Left lung (tissue), 10 donors: ENCODE data around the gene GPC5. TPM values are rescaled to one million over a fixed set of nuclear protein-coding genes. Genes with fewer than 3 reads are reported as not detected.

ENCODE experiments used
- ATAC-seq: fragments of 200-7000 bp; cut with Tn5 transposase; one replicate; pipeline ENCODE4 v1.9.1; 2020; ENCODE audit warnings: moderate library complexity
- DNase-seq, 4 donors: peaks; one replicate each; pipeline ENCODE4 v3.0.0-alpha.2; 2013 to 2020
- H3K27ac ChIP-seq, 2 donors: fragments of 200-600 bp; sonication (generic) in 1 of 2; one replicate each; pipeline versions ENCODE4 v1.5.0 to v1.8.0; 2020 to 2021
- H3K27me3 ChIP-seq, 2 donors: fragments of 200-600 bp; sonication (generic) in 1 of 2; one replicate each; pipeline versions ENCODE4 v1.5.0 to v1.8.0; 2020 to 2021
- H3K36me3 ChIP-seq, 2 donors: fragments of 200-600 bp; sonication (generic) in 1 of 2; one replicate each; pipeline versions ENCODE4 v1.5.0 to v1.8.0; 2020 to 2021
- H3K4me1 ChIP-seq, 2 donors: fragments of 200-600 bp; one replicate each; pipeline ENCODE4 v1.8.0; 2021
- H3K4me3 ChIP-seq, 2 donors: fragments of 200-600 bp; sonication (generic) in 1 of 2; one replicate each; pipeline versions ENCODE4 v1.5.0 to v1.8.0; 2020 to 2021; ENCODE audit warnings: mild to moderate bottlenecking in 1 of 2
- H3K9me3 ChIP-seq, 2 donors: fragments of 200-600 bp; sonication (generic) in 1 of 2; one replicate each; pipeline versions ENCODE4 v1.5.0 to v1.8.0; 2020 to 2021
- intact Hi-C, 2 donors: fragments of 100-400 bp; cut with DNase I; formaldehyde crosslinking; loops; one replicate each; pipeline versions ENCODE4 v1.11.2 to v1.14.2; 2022
- polyA plus RNA-seq, 6 donors: library from polyadenylated mRNA; unstranded; fragments of 120-200 nt; gene quantifications; one replicate each; pipeline ENCODE4 v1.2.1, GENCODE V29; 2013; ENCODE audit not compliant: insufficient read length in 6 of 6
- total RNA-seq, 2 donors: library from RNA; stranded (reverse); fragmentation: NEBNext Ultra II Directional; extraction: Animal tissue kit (Norgen Biotek cat#: 25700); gene quantifications; one replicate each; pipeline ENCODE4 v1.2.1, GENCODE V29; 2021
- TF ChIP-seq, protein P1 (sequence below), 2 donors: fragments of 200-600 bp; sonication (generic) in 1 of 2; IDR thresholded peaks; one replicate each; pipeline versions ENCODE4 v1.5.0 to v1.8.0; 2021; ENCODE audit warnings: antibody characterized with exemption in 2 of 2
- donor health status: DM: no; HTN: yes; CAD: no.
- donor health status: DM: no; HTN: no; CAD: no.

The GPC5 gene
- total and polyA plus RNA-seq, 8 donors: 9.2 to 19.5 (median 11.5) TPM

DNA sequence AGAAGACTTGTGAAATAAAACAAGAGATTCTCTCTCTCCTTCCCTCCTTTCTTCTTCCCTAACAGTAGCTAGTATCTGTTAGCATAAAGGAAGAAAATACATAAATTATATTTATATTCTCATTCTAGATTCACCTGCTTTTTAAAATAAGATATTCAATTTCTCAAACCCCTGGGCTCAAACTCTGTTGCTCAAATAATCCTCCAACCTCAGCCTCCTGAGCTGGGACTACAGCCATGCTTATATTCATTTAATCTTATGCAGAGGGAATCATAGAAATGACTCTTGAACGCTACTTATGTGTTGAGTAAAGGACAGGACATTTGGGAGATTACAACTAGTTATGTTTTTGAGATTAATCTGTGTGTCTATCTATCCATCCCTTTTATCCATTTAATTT is 56.2 kb downstream of the GPC5 start:
- intact Hi-C loops: no loop called here
- Histone ChIP-seq H3K27ac (no peak overlapping the region), H3K27me3 (no peaks in the 10 kb centered on the region), H3K9me3 (no peaks in the 10 kb centered on the region), H3K4me1 (no peaks in the 10 kb centered on the region), H3K4me3 (no peak overlapping the region), H3K36me3 (no peaks in the 10 kb centered on the region)
- TF ChIP-seq, protein P1, sequence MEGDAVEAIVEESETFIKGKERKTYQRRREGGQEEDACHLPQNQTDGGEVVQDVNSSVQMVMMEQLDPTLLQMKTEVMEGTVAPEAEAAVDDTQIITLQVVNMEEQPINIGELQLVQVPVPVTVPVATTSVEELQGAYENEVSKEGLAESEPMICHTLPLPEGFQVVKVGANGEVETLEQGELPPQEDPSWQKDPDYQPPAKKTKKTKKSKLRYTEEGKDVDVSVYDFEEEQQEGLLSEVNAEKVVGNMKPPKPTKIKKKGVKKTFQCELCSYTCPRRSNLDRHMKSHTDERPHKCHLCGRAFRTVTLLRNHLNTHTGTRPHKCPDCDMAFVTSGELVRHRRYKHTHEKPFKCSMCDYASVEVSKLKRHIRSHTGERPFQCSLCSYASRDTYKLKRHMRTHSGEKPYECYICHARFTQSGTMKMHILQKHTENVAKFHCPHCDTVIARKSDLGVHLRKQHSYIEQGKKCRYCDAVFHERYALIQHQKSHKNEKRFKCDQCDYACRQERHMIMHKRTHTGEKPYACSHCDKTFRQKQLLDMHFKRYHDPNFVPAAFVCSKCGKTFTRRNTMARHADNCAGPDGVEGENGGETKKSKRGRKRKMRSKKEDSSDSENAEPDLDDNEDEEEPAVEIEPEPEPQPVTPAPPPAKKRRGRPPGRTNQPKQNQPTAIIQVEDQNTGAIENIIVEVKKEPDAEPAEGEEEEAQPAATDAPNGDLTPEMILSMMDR (IDR thresholded peaks at IDR 0.05): no peak
- DNase-seq: no peak
- ATAC-seq: no peak

DNA sequence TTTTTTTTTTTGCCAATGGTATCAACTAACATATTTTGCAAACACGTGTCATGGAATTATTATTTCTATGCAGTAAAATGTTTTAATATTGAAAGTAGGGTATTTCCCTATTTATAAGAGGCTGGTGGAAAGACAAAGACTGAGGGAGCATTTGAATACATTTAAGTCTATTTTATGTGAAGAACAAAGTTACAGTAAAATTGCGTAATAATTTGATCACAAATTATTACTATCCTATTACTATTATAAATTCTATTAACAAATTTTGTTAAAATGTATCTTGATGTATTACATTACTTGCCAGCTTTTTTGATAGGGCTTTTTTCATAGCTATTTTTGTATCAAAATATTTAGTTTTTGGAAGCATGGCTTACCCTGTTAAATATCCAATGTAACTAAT is 58.4 kb downstream of the GPC5 start:
- ATAC-seq: no peak

DNA sequence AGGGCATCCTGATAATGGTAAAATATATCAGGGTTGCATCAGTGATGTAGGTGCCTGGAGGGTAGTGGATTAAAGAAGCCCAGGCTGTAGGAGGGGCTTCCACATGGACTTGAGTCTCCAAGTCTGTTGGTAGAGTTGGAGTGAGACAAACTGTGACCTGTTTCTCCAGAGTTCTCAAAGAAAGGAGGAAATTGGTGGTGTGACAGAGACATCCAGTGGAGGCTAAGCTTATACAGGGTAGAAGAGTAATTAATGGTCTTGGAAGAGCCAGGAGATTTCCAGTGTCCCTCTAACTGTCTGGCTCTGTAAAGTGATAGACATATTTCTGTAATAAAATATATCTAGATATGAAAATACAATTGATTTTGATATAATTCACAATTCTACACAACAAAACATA is 61.1 kb downstream of the GPC5 start:
- Histone ChIP-seq H3K36me3 (no peaks in the 10 kb centered on the region), H3K4me1 (no peaks in the 10 kb centered on the region), H3K9me3 (no peaks in the 10 kb centered on the region), H3K4me3 (no peak overlapping the region), H3K27me3 (no peaks in the 10 kb centered on the region), H3K27ac (no peak overlapping the region)
- no peak for DNase-seq
- no peak for ATAC-seq
- TF ChIP-seq, protein P1 (IDR thresholded peaks at IDR 0.05): no peak
- intact Hi-C loops: no loop called here

More for the DNA sequence above, 58.4 kb downstream of the GPC5 start:
- Histone ChIP-seq H3K27me3 (no peaks in the 10 kb centered on the region), H3K36me3 (no peaks in the 10 kb centered on the region), H3K27ac (no peak overlapping the region), H3K9me3 (no peaks in the 10 kb centered on the region), H3K4me3 (no peak overlapping the region), H3K4me1 (no peaks in the 10 kb centered on the region)
- no peak for DNase-seq
- TF ChIP-seq, protein P1 (IDR thresholded peaks at IDR 0.05): no peak
- intact Hi-C loops: no loop called here

DNA sequence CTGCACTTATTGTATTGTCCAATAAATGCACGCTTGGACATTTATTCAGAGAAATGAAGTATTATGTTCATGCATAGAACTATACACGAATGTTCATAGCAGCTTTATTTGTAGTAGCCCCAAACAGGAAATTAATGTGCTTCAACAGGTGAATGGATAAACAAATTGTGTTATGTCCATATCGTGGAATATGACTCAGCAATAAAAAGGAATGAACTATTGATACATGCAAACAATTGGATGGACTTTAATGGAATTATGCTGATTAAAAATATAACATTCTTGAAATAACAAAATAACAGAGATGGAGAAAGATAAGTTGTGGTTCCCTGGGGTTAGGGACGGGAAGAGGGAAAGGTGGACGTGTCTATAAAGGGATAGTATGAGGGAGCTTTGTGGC is 65.9 kb downstream of the GPC5 start:
- intact Hi-C loops: no loop called here
- no peak for ATAC-seq
- no peak for DNase-seq
- no peak overlapping the region for H3K27ac ChIP-seq
- TF ChIP-seq, protein P1 (IDR thresholded peaks at IDR 0.05): no peak
- H3K36me3 ChIP-seq: no peaks in the 10 kb centered on the region
- no peaks in the 10 kb centered on the region for H3K9me3 ChIP-seq
- H3K4me3 ChIP-seq: no peak overlapping the region
- H3K27me3 ChIP-seq: no peaks in the 10 kb centered on the region
- H3K4me1 ChIP-seq: no peaks in the 10 kb centered on the region

DNA sequence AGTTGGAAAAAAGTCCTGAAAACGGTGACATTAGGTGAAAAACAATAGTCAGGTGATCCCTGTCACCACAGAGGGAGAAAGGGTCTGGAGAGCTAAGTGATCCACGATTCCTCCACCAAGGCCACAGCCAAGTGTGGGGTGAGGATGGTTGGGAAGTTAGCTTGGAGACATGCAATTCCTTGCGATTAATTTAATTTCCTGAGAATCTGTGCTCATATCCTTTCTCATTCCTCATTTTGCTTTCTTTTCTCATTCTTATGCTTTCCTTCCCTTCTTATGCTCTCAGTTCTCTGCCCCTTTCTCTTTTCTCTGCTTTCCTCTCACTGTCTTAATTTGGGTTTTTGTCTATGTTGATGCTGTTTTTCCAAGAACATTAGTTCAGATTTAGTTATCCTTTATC is 68.8 kb downstream of the GPC5 start:
- no peak overlapping the region for H3K27ac ChIP-seq
- no peaks in the 10 kb centered on the region for H3K4me1 ChIP-seq
- H3K27me3 ChIP-seq: no peaks in the 10 kb centered on the region
- H3K36me3 ChIP-seq: no peaks in the 10 kb centered on the region
- intact Hi-C loops: no loop called here
- H3K4me3 ChIP-seq: no peak overlapping the region
- TF ChIP-seq, protein P1 (IDR thresholded peaks at IDR 0.05): no peak
- no peaks in the 10 kb centered on the region for H3K9me3 ChIP-seq
- DNase-seq (no peak), ATAC-seq (no peak)
